SU-DHL-6 (cell line): ENCODE data around the gene TBC1D9B.

Experiments
- EZH2phosphoT487 ChIP-seq: fragments of 200-600 bp; sonication (generic), shearing (Covaris generic); conservative IDR thresholded peaks from 2 replicates; pipeline ENCODE4 v1.6.1; 2018; ENCODE audit warnings: mild to moderate bottlenecking, antibody characterized with exemption, low read length, moderate library complexity, mixed read lengths
- TF ChIP-seq, protein P1 (sequence below): fragments of 200-600 bp; sonication (generic); IDR thresholded peaks from one replicate; pipeline ENCODE4 v1.5.1; 2017; ENCODE audit warnings: antibody characterized with exemption, mild to moderate bottlenecking, low read length, moderate library complexity; ENCODE audit not compliant: insufficient read depth, poor library complexity, severe bottlenecking

DNA sequence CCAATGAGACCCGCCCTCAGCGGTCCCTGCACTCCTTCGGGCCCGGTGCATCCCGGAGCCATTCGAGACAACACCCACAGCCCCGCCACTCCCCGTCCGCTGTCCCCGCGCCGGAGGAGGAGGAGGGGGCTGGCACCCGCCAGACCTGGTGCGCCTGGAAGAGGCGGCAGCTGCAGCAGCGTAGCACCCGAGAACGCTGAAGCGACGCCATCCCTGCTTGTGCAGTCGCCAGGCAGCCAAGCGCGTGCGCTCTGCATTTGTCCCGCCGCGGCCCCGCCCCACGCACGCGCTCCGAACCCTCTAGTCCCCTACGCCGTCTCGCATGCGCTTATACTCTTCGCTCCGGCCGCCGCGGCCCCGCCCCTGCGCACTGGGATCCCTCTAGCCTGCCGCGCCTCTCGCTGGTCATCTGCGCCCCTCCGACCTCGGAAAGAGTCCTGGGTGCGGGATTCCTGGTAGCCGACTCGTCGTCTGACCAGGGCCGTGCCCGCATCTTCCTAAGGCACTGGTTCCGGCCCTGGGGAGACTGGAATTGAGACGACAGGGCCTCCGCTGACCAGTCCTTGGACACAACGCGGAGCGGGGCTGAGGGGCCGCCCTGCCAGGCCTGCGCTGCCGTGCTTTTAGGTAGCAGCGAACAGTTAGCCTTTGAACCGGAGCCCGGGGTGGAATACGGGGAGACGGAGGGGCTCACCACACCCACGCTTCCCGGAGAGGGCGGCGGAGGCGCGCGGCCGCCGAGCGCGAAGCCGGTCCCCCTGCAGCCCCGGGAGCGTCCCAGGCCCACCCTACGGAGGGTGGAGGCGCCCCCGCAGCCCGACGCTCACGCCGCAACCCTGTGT is 48.9 kb downstream of the TBC1D9B start, which contains the start of gene MRNIP:
- TF ChIP-seq, protein P1, sequence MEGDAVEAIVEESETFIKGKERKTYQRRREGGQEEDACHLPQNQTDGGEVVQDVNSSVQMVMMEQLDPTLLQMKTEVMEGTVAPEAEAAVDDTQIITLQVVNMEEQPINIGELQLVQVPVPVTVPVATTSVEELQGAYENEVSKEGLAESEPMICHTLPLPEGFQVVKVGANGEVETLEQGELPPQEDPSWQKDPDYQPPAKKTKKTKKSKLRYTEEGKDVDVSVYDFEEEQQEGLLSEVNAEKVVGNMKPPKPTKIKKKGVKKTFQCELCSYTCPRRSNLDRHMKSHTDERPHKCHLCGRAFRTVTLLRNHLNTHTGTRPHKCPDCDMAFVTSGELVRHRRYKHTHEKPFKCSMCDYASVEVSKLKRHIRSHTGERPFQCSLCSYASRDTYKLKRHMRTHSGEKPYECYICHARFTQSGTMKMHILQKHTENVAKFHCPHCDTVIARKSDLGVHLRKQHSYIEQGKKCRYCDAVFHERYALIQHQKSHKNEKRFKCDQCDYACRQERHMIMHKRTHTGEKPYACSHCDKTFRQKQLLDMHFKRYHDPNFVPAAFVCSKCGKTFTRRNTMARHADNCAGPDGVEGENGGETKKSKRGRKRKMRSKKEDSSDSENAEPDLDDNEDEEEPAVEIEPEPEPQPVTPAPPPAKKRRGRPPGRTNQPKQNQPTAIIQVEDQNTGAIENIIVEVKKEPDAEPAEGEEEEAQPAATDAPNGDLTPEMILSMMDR: no peak
- TF ChIP-seq EZH2phosphoT487: no peak
